Neural cell (in vitro differentiated cells): ENCODE measurements around the gene LONRF3. TPM values are rescaled to one million over a fixed set of nuclear protein-coding genes. Genes with fewer than 3 reads are reported as not detected.

Experiments
- H2AFZ ChIP-seq: fragments of 200-600, 300-800 bp; sonication (generic), shearing (Covaris generic); 2 replicates; pipeline ENCODE4 v1.6.0; 2014; ENCODE audit warnings: low read depth, mild to moderate bottlenecking, antibody characterized with exemption, low read length, moderate library complexity
- H3F3A ChIP-seq: fragments of 200-600 bp; shearing (Covaris generic); 2 replicates; pipeline ENCODE4 v1.6.1; 2016; ENCODE audit warnings: mild to moderate bottlenecking, moderate library complexity, mixed read lengths, antibody characterized with exemption, low read length; ENCODE audit not compliant: insufficient read depth, poor library complexity, severe bottlenecking
- H3K27ac ChIP-seq: fragments of 200-600, 300-800 bp; sonication (generic), shearing (Covaris generic); 2 replicates; pipeline ENCODE4 v1.5.1; 2014; ENCODE audit warnings: mild to moderate bottlenecking, low read length, moderate library complexity
- H3K27me3 ChIP-seq: fragments of 300-800, 200-600 bp; sonication (generic), shearing (Covaris generic); 2 replicates; pipeline ENCODE4 v1.6.0; 2014; ENCODE audit warnings: mild to moderate bottlenecking, low read depth, low read length, moderate library complexity; ENCODE audit not compliant: insufficient read depth
- H3K36me3 ChIP-seq: fragments of 300-800, 200-600 bp; sonication (generic), shearing (Covaris generic); 2 replicates; pipeline ENCODE4 v1.5.1; 2014; ENCODE audit warnings: mild to moderate bottlenecking, antibody characterized with exemption, low read length, moderate library complexity; ENCODE audit not compliant: insufficient read depth
- H3K4me2 ChIP-seq: fragments of 300-800, 200-600 bp; sonication (generic), shearing (Covaris generic); 2 replicates; pipeline ENCODE4 v1.6.0; 2014; ENCODE audit warnings: mild to moderate bottlenecking, low read length
- H3K4me3 ChIP-seq: fragments of 300-800, 200-600 bp; sonication (generic), shearing (Covaris generic); 2 replicates; pipeline ENCODE4 v1.5.1; 2014; ENCODE audit warnings: mild to moderate bottlenecking, low read length, moderate library complexity
- H3K79me2 ChIP-seq: fragments of 200-600 bp; shearing (Covaris generic); replicated peaks from 2 replicates; pipeline ENCODE4 v1.6.0; 2014; ENCODE audit warnings: mild to moderate bottlenecking, low read length, moderate library complexity; ENCODE audit not compliant: insufficient read depth
- H3K9ac ChIP-seq: fragments of 300-800, 200-600 bp; sonication (generic), shearing (Covaris generic); 2 replicates; pipeline ENCODE4 v1.6.1; 2016; ENCODE audit warnings: mild to moderate bottlenecking, low read length, mixed read lengths
- H3K9me2 ChIP-seq: fragments of 200-600 bp; shearing (Covaris generic); 2 replicates; pipeline ENCODE4 v1.6.1; 2016; ENCODE audit warnings: mild to moderate bottlenecking, low read length, mixed read lengths; ENCODE audit not compliant: insufficient read depth
- H3K9me3 ChIP-seq: fragments of 200-600, 300-800 bp; sonication (generic), shearing (Covaris generic); 2 replicates; pipeline ENCODE4 v1.6.1; 2016; ENCODE audit warnings: mild to moderate bottlenecking, mixed run types, low read length, moderate library complexity, mixed read lengths
- H4K20me1 ChIP-seq: fragments of 200-600 bp; shearing (Covaris generic); 2 replicates; pipeline ENCODE4 v1.6.1; 2016; ENCODE audit warnings: mild to moderate bottlenecking, mixed run types; ENCODE audit not compliant: insufficient read depth
- EP300 ChIP-seq: fragments of 450-650 bp; conservative IDR thresholded peaks from 2 replicates; pipeline ENCODE4 v1.6.1; 2014; ENCODE audit warnings: antibody characterized with exemption, mild to moderate bottlenecking, moderate library complexity; ENCODE audit not compliant: poor library complexity, severe bottlenecking
- EZH2 ChIP-seq: fragments of 200-600, 300-800 bp; shearing (Covaris generic), sonication (generic); IDR thresholded peaks from 2 replicates; pipeline ENCODE4 v1.6.1; 2014; ENCODE audit warnings: antibody characterized with exemption, low read length, borderline replicate concordance, mild to moderate bottlenecking; ENCODE audit not compliant: insufficient read depth, poor library complexity, severe bottlenecking
- MXI1 ChIP-seq: fragments of 450-650 bp; conservative IDR thresholded peaks from 2 replicates; pipeline ENCODE4 v1.6.1; 2014; ENCODE audit warnings: antibody characterized with exemption, mild to moderate bottlenecking; ENCODE audit not compliant: poor library complexity, severe bottlenecking
- POLR2AphosphoS5 ChIP-seq: IDR thresholded peaks from 2 replicates; pipeline ENCODE4 v1.6.1; 2012
- RAD21 ChIP-seq: fragments of 450-650 bp; conservative IDR thresholded peaks from 2 replicates; pipeline ENCODE4 v1.6.1; 2014; ENCODE audit warnings: antibody characterized with exemption, mild to moderate bottlenecking, moderate library complexity
- SMC3 ChIP-seq: fragments of 450-650 bp; conservative IDR thresholded peaks from 2 replicates; pipeline ENCODE4 v1.6.1; 2014; ENCODE audit warnings: antibody characterized with exemption, mild to moderate bottlenecking, moderate library complexity; ENCODE audit not compliant: poor library complexity
- TAF1 ChIP-seq: IDR thresholded peaks from 2 replicates; pipeline ENCODE4 v1.6.1; 2012; ENCODE audit warnings: low read depth
- polyA plus RNA-seq: library from polyadenylated mRNA; depleted of rRNA; stranded (reverse); fragments of >200 nt; gene quantifications from 2 replicates; pipeline ENCODE4 v1.2.3, GENCODE V29; 2014
- TF ChIP-seq, protein P1 (sequence below): fragments of 450-650 bp; IDR thresholded peaks from 2 replicates; pipeline ENCODE4 v1.5.1; 2014; ENCODE audit warnings: antibody characterized with exemption, mild to moderate bottlenecking, moderate library complexity; ENCODE audit not compliant: poor library complexity, severe bottlenecking
- TF ChIP-seq, protein P2 (sequence below): IDR thresholded peaks from 2 replicates; pipeline ENCODE4 v1.6.1; 2012; ENCODE audit warnings: borderline replicate concordance

Gene LONRF3
- polyA plus RNA-seq, 1 donor from 2014 or later: 0.41 TPM

DNA sequence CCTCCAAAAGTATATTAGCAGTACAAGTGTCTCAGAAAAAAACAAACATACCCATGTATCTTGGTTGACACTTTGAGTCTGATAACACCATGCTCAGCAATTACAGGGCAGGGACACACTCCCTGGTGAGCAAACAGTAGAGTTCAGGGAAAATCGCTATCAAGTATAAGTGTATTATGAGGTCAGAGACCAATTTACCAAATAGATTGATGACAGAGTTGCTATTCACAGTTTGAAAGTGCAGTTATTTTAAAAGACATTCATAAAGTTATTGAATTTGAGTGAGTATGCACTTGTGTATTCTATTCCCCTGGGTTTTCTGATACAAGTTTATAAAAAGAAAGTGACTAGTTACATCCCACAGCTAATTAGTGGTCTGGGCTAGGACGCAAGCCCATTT, 10.2 kb upstream of the LONRF3 start:
- Histone ChIP-seq H3K27me3 (no peaks in the 10 kb centered on the region), H3K9me3 (no peaks in the 10 kb centered on the region), H3K36me3 (no peaks in the 10 kb centered on the region), H3K9ac (no peak overlapping the region), H2AFZ (no peak overlapping the region), H3K9me2 (no peaks in the 10 kb centered on the region), H3K27ac (no peak overlapping the region), H4K20me1 (no peaks in the 10 kb centered on the region), H3F3A (no peaks in the 10 kb centered on the region), H3K79me2 (no peaks in the 10 kb centered on the region), H3K4me2 (no peak overlapping the region), H3K4me3 (no peak overlapping the region)
- TF ChIP-seq, protein P1, sequence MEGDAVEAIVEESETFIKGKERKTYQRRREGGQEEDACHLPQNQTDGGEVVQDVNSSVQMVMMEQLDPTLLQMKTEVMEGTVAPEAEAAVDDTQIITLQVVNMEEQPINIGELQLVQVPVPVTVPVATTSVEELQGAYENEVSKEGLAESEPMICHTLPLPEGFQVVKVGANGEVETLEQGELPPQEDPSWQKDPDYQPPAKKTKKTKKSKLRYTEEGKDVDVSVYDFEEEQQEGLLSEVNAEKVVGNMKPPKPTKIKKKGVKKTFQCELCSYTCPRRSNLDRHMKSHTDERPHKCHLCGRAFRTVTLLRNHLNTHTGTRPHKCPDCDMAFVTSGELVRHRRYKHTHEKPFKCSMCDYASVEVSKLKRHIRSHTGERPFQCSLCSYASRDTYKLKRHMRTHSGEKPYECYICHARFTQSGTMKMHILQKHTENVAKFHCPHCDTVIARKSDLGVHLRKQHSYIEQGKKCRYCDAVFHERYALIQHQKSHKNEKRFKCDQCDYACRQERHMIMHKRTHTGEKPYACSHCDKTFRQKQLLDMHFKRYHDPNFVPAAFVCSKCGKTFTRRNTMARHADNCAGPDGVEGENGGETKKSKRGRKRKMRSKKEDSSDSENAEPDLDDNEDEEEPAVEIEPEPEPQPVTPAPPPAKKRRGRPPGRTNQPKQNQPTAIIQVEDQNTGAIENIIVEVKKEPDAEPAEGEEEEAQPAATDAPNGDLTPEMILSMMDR: no peak
- no peak for TF ChIP-seq MXI1
- no peak for TF ChIP-seq RAD21
- no peak for TF ChIP-seq TAF1
- TF ChIP-seq SMC3: no peak
- TF ChIP-seq EP300: no peak
- no peak for TF ChIP-seq POLR2AphosphoS5
- no peak for TF ChIP-seq EZH2
- TF ChIP-seq, protein P2, sequence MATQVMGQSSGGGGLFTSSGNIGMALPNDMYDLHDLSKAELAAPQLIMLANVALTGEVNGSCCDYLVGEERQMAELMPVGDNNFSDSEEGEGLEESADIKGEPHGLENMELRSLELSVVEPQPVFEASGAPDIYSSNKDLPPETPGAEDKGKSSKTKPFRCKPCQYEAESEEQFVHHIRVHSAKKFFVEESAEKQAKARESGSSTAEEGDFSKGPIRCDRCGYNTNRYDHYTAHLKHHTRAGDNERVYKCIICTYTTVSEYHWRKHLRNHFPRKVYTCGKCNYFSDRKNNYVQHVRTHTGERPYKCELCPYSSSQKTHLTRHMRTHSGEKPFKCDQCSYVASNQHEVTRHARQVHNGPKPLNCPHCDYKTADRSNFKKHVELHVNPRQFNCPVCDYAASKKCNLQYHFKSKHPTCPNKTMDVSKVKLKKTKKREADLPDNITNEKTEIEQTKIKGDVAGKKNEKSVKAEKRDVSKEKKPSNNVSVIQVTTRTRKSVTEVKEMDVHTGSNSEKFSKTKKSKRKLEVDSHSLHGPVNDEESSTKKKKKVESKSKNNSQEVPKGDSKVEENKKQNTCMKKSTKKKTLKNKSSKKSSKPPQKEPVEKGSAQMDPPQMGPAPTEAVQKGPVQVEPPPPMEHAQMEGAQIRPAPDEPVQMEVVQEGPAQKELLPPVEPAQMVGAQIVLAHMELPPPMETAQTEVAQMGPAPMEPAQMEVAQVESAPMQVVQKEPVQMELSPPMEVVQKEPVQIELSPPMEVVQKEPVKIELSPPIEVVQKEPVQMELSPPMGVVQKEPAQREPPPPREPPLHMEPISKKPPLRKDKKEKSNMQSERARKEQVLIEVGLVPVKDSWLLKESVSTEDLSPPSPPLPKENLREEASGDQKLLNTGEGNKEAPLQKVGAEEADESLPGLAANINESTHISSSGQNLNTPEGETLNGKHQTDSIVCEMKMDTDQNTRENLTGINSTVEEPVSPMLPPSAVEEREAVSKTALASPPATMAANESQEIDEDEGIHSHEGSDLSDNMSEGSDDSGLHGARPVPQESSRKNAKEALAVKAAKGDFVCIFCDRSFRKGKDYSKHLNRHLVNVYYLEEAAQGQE: no peak

DNA sequence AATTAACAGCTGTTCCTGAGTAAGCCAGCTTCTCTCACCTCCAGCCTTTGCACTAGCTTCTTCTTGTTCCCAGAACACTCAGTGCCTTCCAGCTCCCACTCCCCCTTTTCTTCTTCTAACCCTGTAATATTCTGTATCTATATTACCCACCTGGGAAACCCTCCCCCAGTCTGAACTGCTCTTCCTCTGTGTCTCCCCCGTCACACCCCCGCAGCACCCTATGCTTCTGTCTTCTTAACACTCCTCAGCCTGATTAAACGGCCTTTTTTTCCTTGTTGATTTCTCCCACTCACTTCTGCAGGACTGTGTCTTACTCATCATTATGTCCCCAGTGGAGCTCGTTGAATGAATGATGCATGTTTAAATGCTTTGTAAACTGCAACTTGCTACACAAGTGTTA, 9.0 kb upstream of the LONRF3 start:
- Histone ChIP-seq H3K4me2 (no peak overlapping the region), H3K9me3 (no peaks in the 10 kb centered on the region), H3K36me3 (no peaks in the 10 kb centered on the region), H3K9me2 (no peaks in the 10 kb centered on the region), H3K27ac (no peak overlapping the region), H4K20me1 (no peaks in the 10 kb centered on the region), H3K9ac (no peak overlapping the region), H3F3A (no peaks in the 10 kb centered on the region), H3K79me2 (no peaks in the 10 kb centered on the region), H3K4me3 (no peak overlapping the region), H3K27me3 (peaks cover 2% of the 10 kb centered on the region), H2AFZ (no peak overlapping the region)
- TF ChIP-seq SMC3 (no peak), EZH2 (no peak), TAF1 (no peak), RAD21 (no peak), POLR2AphosphoS5 (no peak), EP300 (no peak), MXI1 (no peak)
- TF ChIP-seq, protein P2: no peak
- TF ChIP-seq, protein P1: no peak
